Measurements from ENCODE around the gene MAGI3.

DNA sequence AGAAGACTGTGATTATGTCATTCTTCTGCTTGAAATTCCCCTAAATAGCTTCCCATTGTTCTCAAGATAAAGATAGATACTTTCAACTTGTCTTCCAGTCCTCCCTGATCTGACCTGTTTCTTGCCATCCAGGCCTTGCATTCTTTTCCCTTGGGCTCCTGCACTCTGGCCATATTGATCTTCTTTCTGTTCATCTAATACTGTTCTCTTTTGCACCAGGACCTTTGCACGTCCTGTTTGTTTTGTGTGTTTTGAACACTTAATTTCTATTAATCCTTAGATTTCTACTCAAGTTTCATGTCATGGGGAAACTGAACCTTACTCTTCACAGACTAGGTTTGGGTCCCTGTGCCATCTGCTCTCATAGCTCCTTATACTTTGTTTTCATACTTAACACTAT, 65.1 kb downstream of the MAGI3 start:
- no peak for TF ChIP-seq EZH2 (IDR thresholded peaks at IDR 0.05; ENCODE audit: borderline replicate concordance, insufficient read depth, low read depth, low read length, poor library complexity, severe bottlenecking)
- TF ChIP-seq, protein P1, sequence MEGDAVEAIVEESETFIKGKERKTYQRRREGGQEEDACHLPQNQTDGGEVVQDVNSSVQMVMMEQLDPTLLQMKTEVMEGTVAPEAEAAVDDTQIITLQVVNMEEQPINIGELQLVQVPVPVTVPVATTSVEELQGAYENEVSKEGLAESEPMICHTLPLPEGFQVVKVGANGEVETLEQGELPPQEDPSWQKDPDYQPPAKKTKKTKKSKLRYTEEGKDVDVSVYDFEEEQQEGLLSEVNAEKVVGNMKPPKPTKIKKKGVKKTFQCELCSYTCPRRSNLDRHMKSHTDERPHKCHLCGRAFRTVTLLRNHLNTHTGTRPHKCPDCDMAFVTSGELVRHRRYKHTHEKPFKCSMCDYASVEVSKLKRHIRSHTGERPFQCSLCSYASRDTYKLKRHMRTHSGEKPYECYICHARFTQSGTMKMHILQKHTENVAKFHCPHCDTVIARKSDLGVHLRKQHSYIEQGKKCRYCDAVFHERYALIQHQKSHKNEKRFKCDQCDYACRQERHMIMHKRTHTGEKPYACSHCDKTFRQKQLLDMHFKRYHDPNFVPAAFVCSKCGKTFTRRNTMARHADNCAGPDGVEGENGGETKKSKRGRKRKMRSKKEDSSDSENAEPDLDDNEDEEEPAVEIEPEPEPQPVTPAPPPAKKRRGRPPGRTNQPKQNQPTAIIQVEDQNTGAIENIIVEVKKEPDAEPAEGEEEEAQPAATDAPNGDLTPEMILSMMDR (IDR thresholded peaks at IDR 0.05): no peak

All from B cell (primary cell).